NCI-H345 treated with DMSO at 0.1 percent for 48 hours (cell line): ENCODE results near the gene TMEM100.

Experiments
- DNase-seq: peaks from one replicate; lab custom pipeline; 2025; ENCODE audit not compliant: unreplicated experiment; lab: John Stamatoyannopoulos, UW

The TMEM100 gene

GRCh38 chr17:55745258-55745657, 22.6 kb upstream of the TMEM100 start:
- DNase-seq = no peak

GRCh38 chr17:55743103-55743679, 20.5 kb upstream of the TMEM100 start:
- peak; percentile 29 for DNase-seq

- no peak for DNase-seq
These were observed 19.8 kb upstream of the TMEM100 start for GRCh38 chr17:55742272-55743102.

- no peak for DNase-seq
These were observed 18.7 kb upstream of the TMEM100 start for GRCh38 chr17:55741356-55741700.

- no peak for DNase-seq
These were observed 18.1 kb upstream of the TMEM100 start for GRCh38 chr17:55740511-55741355.

- no peak for DNase-seq
These were observed 15.4 kb upstream of the TMEM100 start for GRCh38 chr17:55737976-55738501.

- no peak for DNase-seq
These were observed 13.2 kb upstream of the TMEM100 start for GRCh38 chr17:55735731-55736405.

GRCh38 chr17:55734128-55734781, 11.6 kb upstream of the TMEM100 start:
- no peak for DNase-seq

GRCh38 chr17:55731586-55732250, 9.1 kb upstream of the TMEM100 start:
- DNase-seq = no peak

GRCh38 chr17:55730808-55731207, 8.1 kb upstream of the TMEM100 start:
- DNase-seq = no peak

GRCh38 chr17:55730380-55730779, 7.7 kb upstream of the TMEM100 start:
- no peak for DNase-seq

- no peak for DNase-seq
These were observed 6.8 kb upstream of the TMEM100 start for GRCh38 chr17:55729484-55729883.

- DNase-seq = no peak
These were observed 6.2 kb upstream of the TMEM100 start for GRCh38 chr17:55728833-55729232.

GRCh38 chr17:55728361-55728760, 5.7 kb upstream of the TMEM100 start:
- no peak for DNase-seq

- DNase-seq = no peak
These were observed 5.3 kb upstream of the TMEM100 start for GRCh38 chr17:55727920-55728319.

- DNase-seq = no peak
These were observed 4.6 kb upstream of the TMEM100 start for GRCh38 chr17:55727275-55727674.

- DNase-seq = no peak
These were observed 3.8 kb upstream of the TMEM100 start for GRCh38 chr17:55726440-55726839.

GRCh38 chr17:55723488-55723848, 804 bp upstream of the TMEM100 start:
- DNase-seq = no peak

- no peak for DNase-seq
These were observed 488 bp downstream of the TMEM100 start for GRCh38 chr17:55722016-55722736.
